NCI-H345 (cell line): ENCODE measurements around the gene ATL2.

Experiments used
- DNase-seq: peaks from one replicate; lab custom pipeline; 2025; lab: John Stamatoyannopoulos, UW

ATL2 gene

DNA sequence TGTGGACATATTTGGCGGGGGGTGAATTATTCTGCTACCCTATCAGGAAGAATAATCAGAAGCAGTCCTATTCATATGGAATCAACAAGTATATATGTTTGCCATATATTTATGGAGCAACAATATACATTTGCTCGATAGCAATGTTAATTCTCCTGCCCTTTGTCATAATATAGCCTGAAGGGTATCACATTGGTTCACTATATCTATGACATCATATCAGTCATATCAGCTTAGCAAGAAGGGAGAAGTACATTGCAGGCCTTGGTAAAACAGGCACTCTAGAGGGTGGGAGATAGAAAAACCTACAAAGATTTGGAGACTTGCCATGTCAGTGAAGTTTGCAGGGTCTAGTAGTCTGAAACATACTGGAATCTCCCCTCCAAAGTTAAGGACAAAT, 128.4 kb downstream of the ATL2 start:
- DNase-seq, result no peak

DNA sequence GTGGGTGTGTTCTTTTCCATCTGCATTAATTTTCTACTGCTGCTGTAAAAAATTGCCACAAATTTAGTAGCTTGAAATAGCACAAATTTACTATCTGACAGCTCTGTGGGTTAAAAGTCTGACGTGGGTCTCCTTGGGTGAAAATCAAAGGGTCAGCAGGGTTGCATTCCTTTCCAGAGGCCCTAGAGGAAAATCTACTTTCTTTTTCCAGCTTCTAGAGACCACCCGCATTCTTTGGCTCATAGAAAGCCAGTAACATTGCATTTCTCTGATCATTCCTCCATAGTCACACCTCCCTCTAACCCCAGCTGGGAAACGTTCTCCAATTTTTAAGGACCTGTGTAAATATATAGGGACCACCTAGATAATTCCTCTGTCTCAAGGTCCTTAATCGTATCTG, 128.8 kb downstream of the ATL2 start:
- no peak for DNase-seq

DNA sequence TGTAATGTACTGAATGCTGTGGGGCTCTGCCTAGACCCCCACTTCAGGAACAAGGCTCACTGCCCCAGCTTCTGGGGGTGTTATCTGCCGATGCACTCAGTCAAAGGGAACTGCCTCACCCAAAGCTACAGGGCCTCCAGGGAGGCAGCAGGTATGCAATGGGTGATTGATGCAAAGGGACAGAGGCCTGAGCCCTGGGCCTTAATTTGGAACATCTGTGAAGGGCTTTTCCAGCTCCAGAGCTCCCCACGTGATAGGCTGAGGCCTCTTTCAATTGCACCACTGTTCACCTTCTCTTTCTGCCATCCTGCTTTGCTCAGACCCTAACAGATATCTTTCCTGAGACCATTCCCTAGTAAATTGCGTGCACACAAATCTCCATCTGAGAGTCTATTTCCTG, 131.0 kb downstream of the ATL2 start:
- no peak for DNase-seq

DNA sequence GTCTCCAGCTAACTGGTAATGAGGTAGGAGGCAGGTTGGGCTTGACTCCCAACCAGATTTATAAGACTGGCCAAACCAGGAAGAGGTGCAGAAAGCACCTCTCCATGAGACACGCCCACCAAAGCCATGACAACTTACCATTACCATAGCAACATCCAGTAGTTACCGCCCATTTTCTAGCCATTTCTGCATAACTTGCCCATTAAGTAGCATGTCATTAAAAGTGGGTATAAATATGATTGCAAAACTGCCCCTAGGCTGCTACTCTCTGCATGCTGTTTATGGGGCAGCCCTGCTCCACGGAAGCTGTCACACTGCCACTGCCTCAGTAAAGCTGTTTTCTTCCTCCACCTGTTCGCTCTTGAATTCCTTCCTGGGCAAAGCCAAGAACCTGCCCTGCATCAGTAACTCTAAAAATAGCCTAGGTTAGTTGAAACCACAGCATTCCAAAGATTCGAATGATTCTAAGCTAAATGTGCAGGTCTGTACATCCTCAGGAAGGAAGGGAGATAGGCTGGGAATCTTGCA, 131.9 kb downstream of the ATL2 start:
- no peak for DNase-seq

DNA sequence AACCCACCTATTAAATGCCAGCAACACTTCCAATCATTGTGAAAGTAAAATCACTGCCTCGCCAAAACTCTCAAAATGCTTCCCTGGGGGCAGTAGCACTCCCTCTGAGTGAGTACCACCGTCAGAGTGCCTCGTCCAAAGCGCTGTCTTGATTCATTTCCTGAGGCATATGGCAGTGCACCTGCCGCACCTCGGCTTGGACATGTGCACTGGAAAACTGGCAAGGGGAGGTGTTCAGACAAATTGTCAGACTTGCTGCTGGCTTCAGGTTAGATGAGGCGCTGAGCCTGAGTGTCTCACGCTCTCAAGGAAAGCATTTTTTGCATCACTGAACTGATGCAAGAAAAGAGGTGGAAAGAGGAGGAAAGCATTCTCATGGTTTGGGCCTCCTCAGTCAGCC, 132.8 kb downstream of the ATL2 start:
- no peak for DNase-seq
